ENCODE data around the gene GLRX5.
A peak's percentile ranks its signal among the peaks of the same experiment; 100 is the strongest.
"Not testable (repeated sequence)": the region's sequence is repeated elsewhere in the genome, so short reads cannot be mapped to it uniquely, and the experiment has no call there.

The GLRX5 gene

GRCh38 chr14:95557291-95557690 lies 22.4 kb downstream of the GLRX5 start:
- no peak for DNase-seq (ENCODE audit: low read depth, low spot score)

GRCh38 chr14:95557832-95558231 lies 23.0 kb downstream of the GLRX5 start:
- DNase-seq (ENCODE audit: low read depth, low spot score): no peak

- DNase-seq (ENCODE audit: low read depth, low spot score): no peak
Observed at GRCh38 chr14:95559203-95559602, 24.4 kb downstream of the GLRX5 start.

- peak; percentile 62 for DNase-seq (ENCODE audit: low read depth, low spot score)
Observed at GRCh38 chr14:95561001-95561412, 26.2 kb downstream of the GLRX5 start.

- no peak for DNase-seq (ENCODE audit: low read depth, low spot score)
Observed at GRCh38 chr14:95562892-95563685, 28.2 kb downstream of the GLRX5 start.

GRCh38 chr14:95564060-95564459 lies 29.2 kb downstream of the GLRX5 start:
- no peak for DNase-seq (ENCODE audit: low read depth, low spot score)

- no peak for DNase-seq (ENCODE audit: low read depth, low spot score)
Observed at GRCh38 chr14:95569440-95569839, 34.6 kb downstream of the GLRX5 start.

GRCh38 chr14:95573313-95573712 lies 38.5 kb downstream of the GLRX5 start:
- no peak for DNase-seq (ENCODE audit: low read depth, low spot score)

GRCh38 chr14:95575840-95576473 lies 41.1 kb downstream of the GLRX5 start:
- DNase-seq (ENCODE audit: low read depth, low spot score): no peak

GRCh38 chr14:95577067-95577800 lies 42.4 kb downstream of the GLRX5 start:
- DNase-seq (ENCODE audit: low read depth, low spot score): no peak

- no peak for DNase-seq (ENCODE audit: low read depth, low spot score)
Observed at GRCh38 chr14:95577870-95578269, 43.0 kb downstream of the GLRX5 start.

- not testable (repeated sequence) for DNase-seq (ENCODE audit: low read depth, low spot score)
Observed at GRCh38 chr14:95583836-95584617, 49.2 kb downstream of the GLRX5 start.

GRCh38 chr14:95585953-95586620 lies 51.2 kb downstream of the GLRX5 start:
- no peak for DNase-seq (ENCODE audit: low read depth, low spot score)

- DNase-seq (ENCODE audit: low read depth, low spot score): not testable (repeated sequence)
Observed at GRCh38 chr14:95591182-95591581, 56.3 kb downstream of the GLRX5 start.
